CD4-positive, alpha-beta T cell treated with Interferon gamma for 1 hour (primary cell): ENCODE results near the gene TMEM217.

ENCODE experiments used
- DNase-seq: peaks from one replicate; pipeline ENCODE4 v3.0.0-alpha.2; 2020

Gene TMEM217

GRCh38 chr6:37177935-37178517 is 79.9 kb downstream of the TMEM217 start:
- DNase-seq: no peak

- DNase-seq: peak; percentile 40
Measured at GRCh38 chr6:37177077-37177934, 80.6 kb downstream of the TMEM217 start.

GRCh38 chr6:37176268-37177076 is 81.5 kb downstream of the TMEM217 start:
- no peak for DNase-seq

GRCh38 chr6:37175332-37176267 is 82.3 kb downstream of the TMEM217 start:
- DNase-seq: peak; percentile 33

- no peak for DNase-seq
Measured at GRCh38 chr6:37174515-37175331, 83.2 kb downstream of the TMEM217 start.

- DNase-seq: no peak
Measured at GRCh38 chr6:37174196-37174514, 83.8 kb downstream of the TMEM217 start.

GRCh38 chr6:37173493-37174195 is 84.3 kb downstream of the TMEM217 start:
- no peak for DNase-seq

GRCh38 chr6:37172912-37173492 is 84.9 kb downstream of the TMEM217 start:
- DNase-seq: no peak

GRCh38 chr6:37171970-37172812 is 85.8 kb downstream of the TMEM217 start:
- peak; percentile 90 for DNase-seq

- DNase-seq: no peak
Measured at GRCh38 chr6:37171201-37171969, 86.6 kb downstream of the TMEM217 start.

- peak; percentile 52 for DNase-seq
Measured at GRCh38 chr6:37170273-37171200, 87.4 kb downstream of the TMEM217 start.

GRCh38 chr6:37169496-37170272 is 88.3 kb downstream of the TMEM217 start, which contains the start of gene PIM1:
Gene PIM1 (plus strand): TSS chr6:37170152. CDS start chr6:37170576, 424 bp downstream.
- peak; percentile 99 for DNase-seq

GRCh38 chr6:37168811-37169495 is 89.0 kb downstream of the TMEM217 start:
- DNase-seq: no peak

GRCh38 chr6:37168163-37168758 is 89.7 kb downstream of the TMEM217 start:
- DNase-seq: no peak

GRCh38 chr6:37162740-37163139 is 95.2 kb downstream of the TMEM217 start:
- DNase-seq: no peak
